OCI-LY7 (cell line): ENCODE measurements around the gene TGM2. TPM values are rescaled to one million over a fixed set of nuclear protein-coding genes. Genes with fewer than 3 reads are reported as not detected.

Source experiments
- BruUV-seq: library from RNA; stranded (reverse); fragments of 400-500 nt; replicated peaks from 2 replicates; lab custom pipeline; 2021; lab: Mats Ljungman, UMichigan
- CTCF ChIA-PET: fragments of 300-600 bp; sonication (Branson Sonifier 250); formaldehyde crosslinking; loops from one replicate; lab custom pipeline; 2022; ENCODE audit warnings: antibody characterized with exemption; ENCODE audit not compliant: unreplicated experiment; lab: Charles Lee
- POLR2A ChIA-PET: fragments of 300-600 bp; sonication (Branson Sonifier 250); formaldehyde crosslinking; loops from one replicate; lab custom pipeline; 2022; ENCODE audit warnings: antibody characterized with exemption; lab: Charles Lee
- DNase-seq: peaks from one replicate; pipeline ENCODE4 v3.0.0-alpha.2; 2015; ENCODE audit warnings: low spot score
- H2AFZ ChIP-seq: fragments of 200-600 bp; sonication (generic), shearing (Covaris generic); 2 replicates; pipeline ENCODE4 v1.6.1; 2014; ENCODE audit warnings: mild to moderate bottlenecking, antibody characterized with exemption, low read length, moderate library complexity
- H3K27ac ChIP-seq: fragments of 200-600 bp; sonication (generic); 2 replicates; pipeline ENCODE4 v1.5.1; 2014; ENCODE audit warnings: mixed run types, low read depth, mild to moderate bottlenecking, moderate library complexity, low read length, inconsistent platforms; ENCODE audit not compliant: poor library complexity, severe bottlenecking
- H3K36me3 ChIP-seq: fragments of 200-600 bp; sonication (generic); 2 replicates; pipeline ENCODE4 v1.6.1; 2014; ENCODE audit warnings: mild to moderate bottlenecking, antibody characterized with exemption, low read length, moderate library complexity, mixed read lengths; ENCODE audit not compliant: insufficient read depth
- H3K4me1 ChIP-seq: fragments of 200-600 bp; sonication (generic); 2 replicates; pipeline ENCODE4 v1.5.1; 2014; ENCODE audit warnings: mild to moderate bottlenecking, low read length; ENCODE audit not compliant: insufficient read depth, poor library complexity, severe bottlenecking
- H3K4me2 ChIP-seq: fragments of 200-600 bp; sonication (generic); 2 replicates; pipeline ENCODE4 v1.6.1; 2014; ENCODE audit warnings: mild to moderate bottlenecking, low read length
- H3K4me3 ChIP-seq: fragments of 200-600 bp; sonication (generic); 2 replicates; pipeline ENCODE4 v1.5.1; 2014; ENCODE audit warnings: mild to moderate bottlenecking, low read depth, low read length; ENCODE audit not compliant: poor library complexity, severe bottlenecking
- H3K79me2 ChIP-seq: fragments of 200-600 bp; sonication (generic); 2 replicates; pipeline ENCODE4 v1.6.1; 2016; ENCODE audit warnings: low read depth, mild to moderate bottlenecking, low read length, moderate library complexity, mixed read lengths; ENCODE audit not compliant: insufficient read depth
- H3K9me2 ChIP-seq: fragments of 200-600 bp; sonication (generic); 2 replicates; pipeline ENCODE4 v1.6.1; 2016; ENCODE audit warnings: mild to moderate bottlenecking, low read length, mixed read lengths; ENCODE audit not compliant: insufficient read depth
- H3K9me3 ChIP-seq: fragments of 200-600 bp; sonication (generic); 2 replicates; pipeline ENCODE4 v1.6.1; 2014; ENCODE audit warnings: mild to moderate bottlenecking, mixed run types, low read length, mixed read lengths
- H4K20me1 ChIP-seq: fragments of 200-600 bp; sonication (generic); 2 replicates; pipeline ENCODE4 v1.6.1; 2014; ENCODE audit warnings: mild to moderate bottlenecking, antibody characterized with exemption, low read length, moderate library complexity, mixed read lengths; ENCODE audit not compliant: insufficient read depth
- EZH2phosphoT487 ChIP-seq: fragments of 200-600 bp; sonication (generic); IDR thresholded peaks from 2 replicates; pipeline ENCODE4 v1.6.1; 2018; ENCODE audit warnings: low read depth, borderline replicate concordance, mild to moderate bottlenecking, mixed run types, antibody characterized with exemption, low read length, moderate library complexity, mixed read lengths
- intact Hi-C: fragments of 100-400 bp; cut with micrococcal nuclease; formaldehyde crosslinking; loops from one replicate; pipeline ENCODE4 v1.10.0; 2022; ENCODE audit not compliant: unreplicated experiment
- total RNA-seq, 2 experiments: library from RNA; depleted of rRNA in 1 of 2; stranded (reverse); fragments of >200 nt in 1 of 2; shearing (Covaris generic) in 1 of 2; gene quantifications; 2 replicates each; pipeline ENCODE4 v1.2.3, GENCODE V29; 2014 to 2022
- TF ChIP-seq, protein P1 (sequence below): fragments of 200-600 bp; sonication (generic); conservative IDR thresholded peaks from 2 replicates; pipeline ENCODE4 v1.5.1; 2014; ENCODE audit warnings: mild to moderate bottlenecking, antibody characterized with exemption, low read length, moderate library complexity, mixed read lengths

The TGM2 gene
- total RNA-seq, 2 experiments from 2014 or later = not detected

DNA sequence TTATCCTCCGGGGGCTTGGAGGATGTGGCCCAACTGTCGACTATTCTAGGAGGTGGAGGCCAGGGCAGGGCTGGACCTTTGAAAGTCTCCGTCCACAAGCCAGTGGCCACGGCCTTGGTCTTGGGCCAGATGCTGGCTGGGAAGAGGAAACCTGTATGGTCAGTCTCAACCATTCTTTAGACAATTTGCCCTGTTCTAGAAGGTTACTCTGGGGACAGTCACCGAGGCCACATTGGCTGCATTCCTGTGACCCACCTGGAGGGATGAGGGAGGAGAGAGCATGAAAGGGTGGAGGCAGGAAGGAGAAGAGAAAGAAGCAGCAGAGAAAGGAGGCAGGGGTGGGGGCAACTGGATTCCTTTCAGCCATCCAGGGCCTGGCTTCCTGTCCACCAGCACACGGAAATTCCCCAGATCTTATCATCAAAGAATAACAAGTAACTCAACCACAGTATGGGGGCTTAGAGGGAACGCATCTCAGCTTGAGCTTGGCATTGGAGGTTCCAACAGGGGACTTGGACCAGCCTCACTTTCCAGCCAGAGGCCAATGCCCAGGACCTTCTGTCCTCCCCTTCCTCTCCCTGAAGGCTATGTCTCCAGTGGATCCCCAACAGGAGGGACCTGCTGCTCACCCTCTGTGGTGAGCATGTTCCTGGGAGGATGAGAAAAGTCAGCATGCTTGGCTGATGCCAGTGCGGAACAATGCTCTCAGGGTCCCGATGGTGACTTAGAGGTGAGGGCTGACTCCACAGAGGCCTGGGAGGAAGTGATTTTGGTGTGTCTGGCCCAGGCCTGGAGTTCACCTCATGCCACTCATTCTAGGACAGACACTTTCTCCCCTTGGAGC, 30.4 kb downstream of the TGM2 start:
- no peaks in the 10 kb centered on the region for H3K9me2 ChIP-seq
- POLR2A ChIA-PET = no interaction called here
- TF ChIP-seq, protein P1, sequence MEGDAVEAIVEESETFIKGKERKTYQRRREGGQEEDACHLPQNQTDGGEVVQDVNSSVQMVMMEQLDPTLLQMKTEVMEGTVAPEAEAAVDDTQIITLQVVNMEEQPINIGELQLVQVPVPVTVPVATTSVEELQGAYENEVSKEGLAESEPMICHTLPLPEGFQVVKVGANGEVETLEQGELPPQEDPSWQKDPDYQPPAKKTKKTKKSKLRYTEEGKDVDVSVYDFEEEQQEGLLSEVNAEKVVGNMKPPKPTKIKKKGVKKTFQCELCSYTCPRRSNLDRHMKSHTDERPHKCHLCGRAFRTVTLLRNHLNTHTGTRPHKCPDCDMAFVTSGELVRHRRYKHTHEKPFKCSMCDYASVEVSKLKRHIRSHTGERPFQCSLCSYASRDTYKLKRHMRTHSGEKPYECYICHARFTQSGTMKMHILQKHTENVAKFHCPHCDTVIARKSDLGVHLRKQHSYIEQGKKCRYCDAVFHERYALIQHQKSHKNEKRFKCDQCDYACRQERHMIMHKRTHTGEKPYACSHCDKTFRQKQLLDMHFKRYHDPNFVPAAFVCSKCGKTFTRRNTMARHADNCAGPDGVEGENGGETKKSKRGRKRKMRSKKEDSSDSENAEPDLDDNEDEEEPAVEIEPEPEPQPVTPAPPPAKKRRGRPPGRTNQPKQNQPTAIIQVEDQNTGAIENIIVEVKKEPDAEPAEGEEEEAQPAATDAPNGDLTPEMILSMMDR = no peak
- no peak for TF ChIP-seq EZH2phosphoT487
- CTCF ChIA-PET = no interaction called here
- no peaks in the 10 kb centered on the region for H3K4me1 ChIP-seq
- no peak overlapping the region for H3K27ac ChIP-seq
- H2AFZ ChIP-seq = no peak overlapping the region
- H3K4me2 ChIP-seq = no peak overlapping the region
- no TSS peak for BruUV-seq
- no peak for DNase-seq
- intact Hi-C loops = no loop called here
- H3K9me3 ChIP-seq = no peaks in the 10 kb centered on the region
- H3K4me3 ChIP-seq = no peak overlapping the region
- no peaks in the 10 kb centered on the region for H3K79me2 ChIP-seq
- no peaks in the 10 kb centered on the region for H3K36me3 ChIP-seq
- H4K20me1 ChIP-seq = no peaks in the 10 kb centered on the region

DNA sequence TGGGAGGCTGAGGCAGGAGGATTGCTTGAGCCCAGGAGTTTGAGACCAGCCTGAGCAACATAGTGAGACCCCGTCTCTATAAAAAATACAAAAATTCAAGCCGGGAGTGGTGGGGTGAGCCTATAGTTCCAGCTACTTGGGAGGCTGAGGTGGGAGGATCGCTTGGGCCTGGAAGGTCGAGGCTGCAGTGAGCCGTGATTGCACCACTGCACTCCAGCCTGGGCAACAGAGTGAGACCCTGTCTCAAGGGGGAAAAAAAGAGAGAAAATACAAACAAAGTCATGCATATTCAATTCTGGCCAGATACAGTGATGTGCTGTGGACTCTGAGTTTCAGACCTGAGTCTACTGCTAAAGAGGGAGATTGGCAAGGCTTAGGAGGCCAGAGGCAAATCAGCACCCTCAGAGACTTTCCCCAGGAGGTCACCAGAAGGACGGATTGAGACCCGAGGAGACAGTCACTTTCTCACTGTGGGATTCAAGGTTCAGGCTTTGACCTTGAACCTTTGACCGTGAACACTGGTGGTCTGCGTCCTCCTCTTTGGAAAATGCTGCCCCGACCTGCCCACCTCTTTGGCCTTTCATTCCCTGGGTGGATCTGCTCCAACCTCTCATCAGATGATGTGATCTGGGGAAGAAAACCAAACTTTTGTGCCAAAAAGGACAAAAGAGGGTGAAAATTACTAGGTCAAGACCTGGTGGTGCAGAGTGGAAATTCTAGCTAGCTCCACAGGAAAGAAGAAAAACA, 31.2 kb downstream of the TGM2 start:
- no peak overlapping the region for H3K4me3 ChIP-seq
- POLR2A ChIA-PET = no interaction called here
- no peak for DNase-seq
- H4K20me1 ChIP-seq = no peaks in the 10 kb centered on the region
- no peaks in the 10 kb centered on the region for H3K4me1 ChIP-seq
- no peak for TF ChIP-seq EZH2phosphoT487
- TF ChIP-seq, protein P1 = no peak
- H3K9me3 ChIP-seq = no peaks in the 10 kb centered on the region
- CTCF ChIA-PET = no interaction called here
- H3K4me2 ChIP-seq = no peak overlapping the region
- no peak overlapping the region for H3K27ac ChIP-seq
- no peaks in the 10 kb centered on the region for H3K79me2 ChIP-seq
- BruUV-seq = no TSS peak
- H3K36me3 ChIP-seq = no peaks in the 10 kb centered on the region
- intact Hi-C loops = no loop called here
- no peaks in the 10 kb centered on the region for H3K9me2 ChIP-seq
- no peak overlapping the region for H2AFZ ChIP-seq
